IMR-90 (cell line): ENCODE results near the gene DGKD. TPM values are rescaled to one million over a fixed set of nuclear protein-coding genes. Genes with fewer than 3 reads are reported as not detected.

ENCODE experiments used
- ATAC-seq: fragments of 200-7000 bp; cut with Tn5 transposase; 2 replicates; pipeline ENCODE4 v1.9.1; 2020; ENCODE audit warnings: low read depth, mild to moderate bottlenecking, moderate library complexity
- BruUV-seq: library from RNA; stranded (reverse); fragments of 400-500 nt; replicated peaks from 2 replicates; lab custom pipeline; 2021; lab: Mats Ljungman, UMichigan
- CTCF ChIA-PET: fragments of 300-600 bp; formaldehyde crosslinking; extraction: SDS; loops from one replicate; lab custom pipeline; 2021; ENCODE audit warnings: antibody characterized with exemption; lab: Yijun Ruan, JAX
- POLR2A ChIA-PET: fragments of 300-600 bp; sonication (Branson Sonifier 250); formaldehyde crosslinking; loops from one replicate; lab custom pipeline; 2022; ENCODE audit warnings: antibody characterized with exemption; ENCODE audit not compliant: unreplicated experiment; lab: Charles Lee
- DNase-seq: peaks from one replicate; pipeline ENCODE4 v3.0.0; 2013
- H2AFZ ChIP-seq: replicated peaks from 2 replicates; pipeline ENCODE3; 2013; ENCODE audit warnings: low read length, mild to moderate bottlenecking; ENCODE audit not compliant: poor library complexity
- H2AK5ac ChIP-seq: 2 replicates; pipeline ENCODE4 v1.6.1; 2013; ENCODE audit warnings: low read depth, low read length, inconsistent platforms
- H2AK9ac ChIP-seq: replicated peaks from 2 replicates; pipeline ENCODE3; 2013; ENCODE audit warnings: mild to moderate bottlenecking, low read depth, low read length, moderate library complexity; ENCODE audit not compliant: poor library complexity
- H2BK120ac ChIP-seq: 2 replicates; pipeline ENCODE4 v1.6.1; 2013; ENCODE audit warnings: low read depth, low read length, inconsistent platforms
- H2BK15ac ChIP-seq: 3 replicates; pipeline ENCODE4 v1.6.1; 2013; ENCODE audit warnings: low read depth, low read length, inconsistent platforms
- H2BK20ac ChIP-seq: 2 replicates; pipeline ENCODE4 v1.6.1; 2013; ENCODE audit warnings: low read depth, mild to moderate bottlenecking, inconsistent platforms, low read length, moderate library complexity
- H2BK5ac ChIP-seq: 2 replicates; pipeline ENCODE4 v1.6.1; 2013; ENCODE audit warnings: mild to moderate bottlenecking, low read depth, low read length, inconsistent platforms; ENCODE audit not compliant: poor library complexity, severe bottlenecking
- H3K14ac ChIP-seq: replicated peaks from 2 replicates; pipeline ENCODE4 v1.6.1; 2013; ENCODE audit warnings: low read depth, low read length, inconsistent platforms
- H3K18ac ChIP-seq: 2 replicates; pipeline ENCODE4 v1.6.1; 2013; ENCODE audit warnings: low read depth, low read length, control low read depth
- H3K23ac ChIP-seq: 2 replicates; pipeline ENCODE4 v1.6.1; 2013; ENCODE audit warnings: low read depth, low read length, inconsistent platforms
- H3K27ac ChIP-seq: 2 replicates; pipeline ENCODE4 v1.5.1; 2013; ENCODE audit warnings: mild to moderate bottlenecking, control low read depth, low read length; ENCODE audit not compliant: insufficient read depth
- H3K27me3 ChIP-seq: 2 replicates; pipeline ENCODE4 v1.6.1; 2013; ENCODE audit warnings: low read length; ENCODE audit not compliant: control insufficient read depth, insufficient read depth
- H3K36me3 ChIP-seq: 2 replicates; pipeline ENCODE4 v1.6.1; 2013; ENCODE audit warnings: low read length, mixed read lengths; ENCODE audit not compliant: control insufficient read depth, insufficient read depth
- H3K4ac ChIP-seq: 2 replicates; pipeline ENCODE4 v1.6.1; 2013; ENCODE audit warnings: low read depth, low read length, inconsistent platforms
- H3K4me1 ChIP-seq: 2 replicates; pipeline ENCODE4 v1.6.1; 2013; ENCODE audit warnings: low read length, mixed read lengths; ENCODE audit not compliant: control insufficient read depth, insufficient read depth
- H3K4me2 ChIP-seq: 2 replicates; pipeline ENCODE4 v1.6.1; 2013; ENCODE audit warnings: low read depth, mild to moderate bottlenecking, control low read depth, low read length, moderate library complexity
- H3K4me3 ChIP-seq: 2 replicates; pipeline ENCODE4 v1.5.1; 2013; ENCODE audit warnings: low read depth, mild to moderate bottlenecking, control low read depth, low read length, moderate library complexity; ENCODE audit not compliant: insufficient read depth
- H3K56ac ChIP-seq: 2 replicates; pipeline ENCODE4 v1.6.1; 2013; ENCODE audit warnings: low read length, inconsistent platforms; ENCODE audit not compliant: insufficient read depth; ENCODE audit errors: extremely low read depth
- H3K79me1 ChIP-seq, 2 experiments: 2 replicates each; pipeline ENCODE4 v1.6.1; 2013; ENCODE audit warnings: low read length in 2 of 2, inconsistent platforms in 1 of 2, low read depth in 1 of 2
- H3K9ac ChIP-seq: 2 replicates; pipeline ENCODE4 v1.6.1; 2013; ENCODE audit warnings: low read depth, low read length, control low read depth
- H3K9me1 ChIP-seq: 2 replicates; pipeline ENCODE4 v1.6.1; 2013; ENCODE audit warnings: low read length, inconsistent platforms; ENCODE audit not compliant: insufficient read depth
- H3K9me3 ChIP-seq: 2 replicates; pipeline ENCODE4 v1.6.1; 2013; ENCODE audit warnings: low read length; ENCODE audit not compliant: control insufficient read depth, insufficient read depth
- H4K20me1 ChIP-seq: 2 replicates; pipeline ENCODE4 v1.6.1; 2013; ENCODE audit warnings: low read length, inconsistent platforms; ENCODE audit not compliant: insufficient read depth
- H4K5ac ChIP-seq: 2 replicates; pipeline ENCODE4 v1.6.1; 2013; ENCODE audit warnings: mild to moderate bottlenecking, low read depth, low read length, control low read depth
- H4K8ac ChIP-seq, 2 experiments: 2 replicates each; pipeline ENCODE4 v1.6.1; 2013; ENCODE audit warnings: low read depth in 2 of 2, low read length in 2 of 2, control low read depth in 1 of 2, inconsistent platforms in 1 of 2
- H4K91ac ChIP-seq: 2 replicates; pipeline ENCODE4 v1.6.1; 2013; ENCODE audit warnings: low read depth, low read length, inconsistent platforms; ENCODE audit not compliant: insufficient read depth
- BHLHE40 ChIP-seq: fragments of 150-350 bp; IDR thresholded peaks from 2 replicates; pipeline ENCODE4 v1.6.1; 2016; ENCODE audit warnings: mild to moderate bottlenecking, low read depth, low read length
- CHD1 ChIP-seq: IDR thresholded peaks from 2 replicates; pipeline ENCODE4 v1.6.1; 2012; ENCODE audit warnings: low read depth, low read length, improper control_type of control experiment
- MAFK ChIP-seq: IDR thresholded peaks from 2 replicates; pipeline ENCODE4 v1.6.1; 2012; ENCODE audit warnings: low read depth, low read length, improper control_type of control experiment
- RAD21 ChIP-seq: IDR thresholded peaks from 2 replicates; pipeline ENCODE4 v1.6.1; 2012; ENCODE audit warnings: low read length, improper control_type of control experiment
- RFX5 ChIP-seq: IDR thresholded peaks from 2 replicates; pipeline ENCODE4 v1.8.0; 2012; ENCODE audit warnings: low read depth, mild to moderate bottlenecking, low read length, moderate library complexity
- whole genome bisulfite sequencing, 2 experiments: methylation state at CpG; one replicate each; pipeline versions ENCODE4 v1.1.5 to v1.1.7; 2013; ENCODE audit warnings: missing lambda C conversion rate in 2 of 2; ENCODE audit not compliant: insufficient read length in 1 of 2; ENCODE audit errors: extremely low coverage in 2 of 2; 5-methylcytosine and 5-hydroxymethylcytosine counted together
- dilution Hi-C: fragments of 300-500 bp; cut with HindIII; formaldehyde crosslinking; loops from one replicate; pipeline ENCODE4 v1.14.3; 2018; ENCODE audit warnings: low sequenced_read_pairs; ENCODE audit not compliant: unreplicated experiment
- in situ Hi-C: fragments of 300-500 bp; cut with MboI; formaldehyde crosslinking; loops from 3 replicates; pipeline ENCODE4 v1.14.3; 2019; ENCODE audit warnings: low sequenced_read_pairs, inconsistent platforms, mixed read lengths
- intact Hi-C: fragments of 100-400 bp; cut with micrococcal nuclease; formaldehyde crosslinking; loops from 2 replicates; pipeline ENCODE4 v1.10.0; 2022
- polyA plus RNA-seq, 3 experiments: library from polyadenylated mRNA; depleted of rRNA; stranded (reverse); fragments of >200 nt; gene quantifications; 2 replicates each; pipeline ENCODE4 v1.2.3, GENCODE V29; 2012; ENCODE audit warnings: low replicate concordance in 1 of 3
- total RNA-seq: library from RNA; depleted of rRNA; stranded (reverse); fragments of >200 nt; gene quantifications from 2 replicates; pipeline ENCODE4 v1.2.3, GENCODE V29; 2012

Gene DGKD
- total and polyA plus RNA-seq, 2 of the 4 experiments (the other 2 are of a cell fraction) = 6.5 to 10.1 TPM

DNA sequence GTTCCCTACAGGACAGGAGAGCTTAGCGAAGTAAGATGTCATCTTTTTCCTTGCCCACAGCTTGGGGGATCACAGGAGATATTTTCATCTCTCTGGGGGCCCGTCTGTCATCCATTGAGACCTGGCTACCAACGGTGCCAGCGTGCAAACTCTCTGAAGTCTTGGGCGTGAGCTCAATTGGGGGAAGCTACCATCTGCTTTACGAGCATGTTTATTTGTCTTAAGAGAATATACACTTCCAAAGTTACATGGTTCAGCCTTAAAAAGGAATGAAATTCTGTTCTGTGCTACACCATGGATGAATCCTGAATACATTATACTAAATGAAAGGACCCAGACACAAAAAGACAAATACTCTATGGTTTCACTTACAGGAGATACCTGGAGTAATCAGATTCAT is 33.1 kb upstream of the DGKD start:
- H3K4me3 ChIP-seq = no peak overlapping the region
- POLR2A ChIA-PET = interaction anchor here (0.9 kb wide), 1 partner anchor 28 kb away, joined by 3 read pairs; no protein-coding TSS in a partner anchor
- CTCF ChIA-PET = no interaction called here
- in situ Hi-C loops = no loop called here
- H3K9me1 ChIP-seq = no peaks in the 10 kb centered on the region
- no peak overlapping the region for H4K5ac ChIP-seq
- no CpG with 5 or more reads among the region's 6 CpGs for WGBS, 2 experiments
- no peak overlapping the region for H2AK5ac ChIP-seq
- no peaks in the 10 kb centered on the region for H3K9me3 ChIP-seq
- H2BK120ac ChIP-seq = no peak overlapping the region
- H3K36me3 ChIP-seq = no peaks in the 10 kb centered on the region
- H3K4me2 ChIP-seq = peak overlapping the region; percentile 49; the same call in 1 of the 2 replicates
- H4K20me1 ChIP-seq = no peaks in the 10 kb centered on the region
- H2BK5ac ChIP-seq = no peak overlapping the region
- peak overlapping the region; percentile 49 for H2AFZ ChIP-seq
- H3K27ac ChIP-seq = no peak overlapping the region
- no peak overlapping the region for H3K56ac ChIP-seq
- no peak overlapping the region for H2BK15ac ChIP-seq
- BruUV-seq = no TSS peak
- H2AK9ac ChIP-seq = no peak overlapping the region
- no peak overlapping the region for H2BK20ac ChIP-seq
- H3K9ac ChIP-seq = no peak overlapping the region
- intact Hi-C loops = no loop called here
- no peak overlapping the region for H4K91ac ChIP-seq
- DNase-seq (no peak), ATAC-seq (peak; percentile 53)
- H3K79me1 ChIP-seq = no peaks in the 10 kb centered on the region
- H3K23ac ChIP-seq = no peak overlapping the region
- H3K4ac ChIP-seq = no peak overlapping the region
- H3K14ac ChIP-seq = no peak overlapping the region
- dilution Hi-C loops = no loop called here
- H3K4me1 ChIP-seq = no peaks in the 10 kb centered on the region
- H4K8ac ChIP-seq = no peak overlapping the region
- no peak for TF ChIP-seq CHD1
- TF ChIP-seq MAFK = no peak
- TF ChIP-seq RAD21 = no peak
- no peak for TF ChIP-seq RFX5
- TF ChIP-seq BHLHE40 = no peak
- no peak overlapping the region for H3K18ac ChIP-seq
- H3K27me3 ChIP-seq = peaks cover 22% of the 10 kb centered on the region
